Forelimb muscle (tissue), 1 donor: Measurements from ENCODE around the gene MCM8. TPM values are rescaled to one million over a fixed set of nuclear protein-coding genes. Genes with fewer than 3 reads are reported as not detected.

Source experiments
- DNase-seq: peaks from one replicate; pipeline ENCODE4 v3.0.0-alpha.2; 2013; ENCODE audit warnings: low read depth
- polyA plus RNA-seq: library from polyadenylated mRNA; unstranded; fragments of 120-200 nt; gene quantifications from one replicate; pipeline ENCODE4 v1.2.1, GENCODE V29; 2013; ENCODE audit not compliant: insufficient read length

MCM8 gene
- polyA plus RNA-seq, 1 donor = 8.3 TPM

GRCh38 chr20:5945963-5946362 lies 4.5 kb upstream of the MCM8 start:
- no peak for DNase-seq

GRCh38 chr20:5947276-5947675 lies 3.2 kb upstream of the MCM8 start:
- no peak for DNase-seq

GRCh38 chr20:5949943-5950270 lies 545 bp upstream of the MCM8 start:
- DNase-seq = no peak

GRCh38 chr20:5967469-5967868 lies 17.0 kb downstream of the MCM8 start:
- no peak for DNase-seq

- DNase-seq = no peak
Observed at GRCh38 chr20:5968462-5968861, 18.0 kb downstream of the MCM8 start.

GRCh38 chr20:5969348-5969935 lies 19.0 kb downstream of the MCM8 start:
- DNase-seq = no peak

GRCh38 chr20:5969940-5970339 lies 19.5 kb downstream of the MCM8 start:
- no peak for DNase-seq

GRCh38 chr20:5970381-5970780 lies 19.9 kb downstream of the MCM8 start:
- DNase-seq = no peak

- no peak for DNase-seq
Observed at GRCh38 chr20:5971203-5971602, 20.8 kb downstream of the MCM8 start.

GRCh38 chr20:5973172-5973571 lies 22.7 kb downstream of the MCM8 start:
- DNase-seq = no peak

GRCh38 chr20:5973971-5974370 lies 23.5 kb downstream of the MCM8 start:
- DNase-seq = no peak

- no peak for DNase-seq
Observed at GRCh38 chr20:5974531-5974930, 24.1 kb downstream of the MCM8 start.

GRCh38 chr20:5975778-5976177 lies 25.3 kb downstream of the MCM8 start:
- DNase-seq = no peak

GRCh38 chr20:5977223-5977622 lies 26.8 kb downstream of the MCM8 start:
- no peak for DNase-seq

GRCh38 chr20:5977975-5978374 lies 27.5 kb downstream of the MCM8 start:
- no peak for DNase-seq

GRCh38 chr20:5979801-5980200 lies 29.3 kb downstream of the MCM8 start:
- no peak for DNase-seq

- DNase-seq = no peak
Observed at GRCh38 chr20:5980720-5981538, 30.5 kb downstream of the MCM8 start.

GRCh38 chr20:5987383-5987782 lies 36.9 kb downstream of the MCM8 start:
- DNase-seq = no peak

- DNase-seq = no peak
Observed at GRCh38 chr20:5989539-5989938, 39.1 kb downstream of the MCM8 start.

GRCh38 chr20:5990946-5991345 lies 40.5 kb downstream of the MCM8 start:
- DNase-seq = no peak

GRCh38 chr20:5991623-5992441 lies 41.4 kb downstream of the MCM8 start:
- DNase-seq = no peak

GRCh38 chr20:5996765-5997164 lies 46.3 kb downstream of the MCM8 start:
- DNase-seq = no peak

GRCh38 chr20:5999783-6000182 lies 49.3 kb downstream of the MCM8 start:
- DNase-seq = no peak
